ENCODE measurements around the gene SHISA6.

Gene SHISA6

DNA sequence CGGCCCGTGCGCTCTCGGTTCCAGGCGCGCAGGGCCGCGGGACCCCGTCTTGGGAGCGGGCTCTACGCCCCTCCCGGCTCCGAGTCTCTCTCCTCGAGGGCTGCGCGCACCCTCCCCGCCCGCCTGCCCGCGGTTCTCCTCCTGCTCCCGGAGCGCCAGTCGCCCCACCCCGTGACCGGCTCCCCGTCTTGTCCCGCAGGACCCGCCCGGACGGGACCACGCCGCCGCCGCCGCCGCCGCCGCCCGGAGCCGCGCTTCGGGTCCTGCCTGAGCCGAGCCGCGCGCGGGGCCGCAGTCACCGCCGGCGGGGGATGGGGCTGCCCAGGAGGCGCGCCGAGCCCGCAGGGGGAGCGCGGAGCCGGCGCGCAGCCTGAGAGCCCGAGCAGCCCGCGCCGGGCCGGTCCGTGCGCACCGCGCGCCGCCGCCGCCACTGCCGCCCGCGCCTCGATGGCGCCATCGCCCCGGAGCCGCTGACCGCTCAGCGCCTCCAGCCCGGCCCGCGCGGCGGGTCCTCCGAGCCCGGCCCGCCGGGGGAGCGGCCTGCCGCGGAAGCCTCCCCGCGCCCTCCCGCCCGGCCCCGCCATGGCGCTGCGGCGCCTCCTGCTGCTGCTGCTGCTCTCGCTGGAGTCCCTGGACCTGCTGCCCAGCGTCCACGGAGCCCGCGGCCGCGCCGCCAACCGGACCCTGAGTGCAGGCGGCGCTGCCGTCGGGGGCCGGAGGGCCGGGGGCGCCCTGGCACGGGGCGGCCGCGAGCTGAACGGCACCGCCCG lies at the start of gene SHISA6:
TSS of gene SHISA6 (plus strand) at position 373 of the 770 bp plus-strand sequence.
- TF ChIP-seq EP300 (IDR thresholded peaks at IDR 0.05; ENCODE audit: borderline replicate concordance) (no peak), ZBTB7A (IDR thresholded peaks at IDR 0.05; ENCODE audit: low read depth) (no peak), RAD21 (IDR thresholded peaks at IDR 0.05; ENCODE audit: low read depth) (no peak), FOXM1 (IDR thresholded peaks at IDR 0.05; ENCODE audit: borderline replicate concordance, low read depth) (no peak), TCF12 (IDR thresholded peaks at IDR 0.05; ENCODE audit: low read depth) (no peak), TEAD4 (IDR thresholded peaks at IDR 0.05) (no peak), YY1 (IDR thresholded peaks at IDR 0.05; ENCODE audit: low read depth) (no peak), TAF1 (IDR thresholded peaks at IDR 0.05; ENCODE audit: low read depth) (no peak), REST (IDR thresholded peaks at IDR 0.05; ENCODE audit: low read depth) (no peak), CEBPB (IDR thresholded peaks at IDR 0.05) (no peak), NFIC (IDR thresholded peaks at IDR 0.05) (no peak), EGR1 (IDR thresholded peaks at IDR 0.05) (no peak), CREB1 (IDR thresholded peaks at IDR 0.05; ENCODE audit: low read depth) (no peak)
- TF ChIP-seq, protein P1, sequence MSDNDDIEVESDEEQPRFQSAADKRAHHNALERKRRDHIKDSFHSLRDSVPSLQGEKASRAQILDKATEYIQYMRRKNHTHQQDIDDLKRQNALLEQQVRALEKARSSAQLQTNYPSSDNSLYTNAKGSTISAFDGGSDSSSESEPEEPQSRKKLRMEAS (IDR thresholded peaks at IDR 0.05), result no peak
- TF ChIP-seq, protein P2, sequence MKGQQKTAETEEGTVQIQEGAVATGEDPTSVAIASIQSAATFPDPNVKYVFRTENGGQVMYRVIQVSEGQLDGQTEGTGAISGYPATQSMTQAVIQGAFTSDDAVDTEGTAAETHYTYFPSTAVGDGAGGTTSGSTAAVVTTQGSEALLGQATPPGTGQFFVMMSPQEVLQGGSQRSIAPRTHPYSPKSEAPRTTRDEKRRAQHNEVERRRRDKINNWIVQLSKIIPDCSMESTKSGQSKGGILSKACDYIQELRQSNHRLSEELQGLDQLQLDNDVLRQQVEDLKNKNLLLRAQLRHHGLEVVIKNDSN (IDR thresholded peaks at IDR 0.05), result no peak

DNA sequence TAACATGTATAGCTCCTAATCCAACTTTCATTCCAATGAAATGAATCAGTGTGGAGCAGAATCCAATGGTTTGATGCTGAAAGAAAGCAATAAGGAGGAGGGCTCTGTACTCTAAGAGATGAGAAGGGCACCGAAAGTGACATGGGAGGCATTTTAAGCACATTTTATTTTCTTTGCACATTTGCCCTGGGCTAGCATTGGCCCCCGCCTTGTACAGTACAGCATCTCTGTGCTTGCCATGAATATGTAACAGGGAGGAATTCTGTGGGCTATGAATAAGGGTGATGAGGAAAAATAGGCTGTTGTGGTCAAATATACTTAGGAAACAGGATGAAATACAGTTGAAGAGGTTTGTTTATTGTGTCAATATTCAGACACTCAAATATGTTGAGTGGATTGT lies 45.2 kb upstream of the SHISA6 start:
- no peak for TF ChIP-seq TEAD4 (IDR thresholded peaks at IDR 0.05)
- no peak for TF ChIP-seq EGR1 (IDR thresholded peaks at IDR 0.05)
- TF ChIP-seq TCF12 (IDR thresholded peaks at IDR 0.05; ENCODE audit: low read depth), result no peak
- no peak for TF ChIP-seq EP300 (IDR thresholded peaks at IDR 0.05; ENCODE audit: borderline replicate concordance)
- TF ChIP-seq RAD21 (IDR thresholded peaks at IDR 0.05; ENCODE audit: low read depth), result no peak

- TF ChIP-seq REST (IDR thresholded peaks at IDR 0.05; ENCODE audit: low read depth), result no peak
- TF ChIP-seq CEBPB (IDR thresholded peaks at IDR 0.05), result no peak
- no peak for TF ChIP-seq NFIC (IDR thresholded peaks at IDR 0.05)
- no peak for TF ChIP-seq YY1 (IDR thresholded peaks at IDR 0.05; ENCODE audit: low read depth)
- TF ChIP-seq, protein P1 (IDR thresholded peaks at IDR 0.05), result no peak
- TF ChIP-seq EGR1 (IDR thresholded peaks at IDR 0.05), result no peak
- no peak for TF ChIP-seq TAF1 (IDR thresholded peaks at IDR 0.05; ENCODE audit: low read depth)
- TF ChIP-seq, protein P2 (IDR thresholded peaks at IDR 0.05), result no peak
- no peak for TF ChIP-seq EP300 (IDR thresholded peaks at IDR 0.05; ENCODE audit: borderline replicate concordance)
- no peak for TF ChIP-seq TCF12 (IDR thresholded peaks at IDR 0.05; ENCODE audit: low read depth)
- no peak for TF ChIP-seq CREB1 (IDR thresholded peaks at IDR 0.05; ENCODE audit: low read depth)
- no peak for TF ChIP-seq FOXM1 (IDR thresholded peaks at IDR 0.05; ENCODE audit: borderline replicate concordance, low read depth)
- no peak for TF ChIP-seq ZBTB7A (IDR thresholded peaks at IDR 0.05; ENCODE audit: low read depth)
- TF ChIP-seq RAD21 (IDR thresholded peaks at IDR 0.05; ENCODE audit: low read depth), result no peak
- no peak for TF ChIP-seq TEAD4 (IDR thresholded peaks at IDR 0.05)
Observed at GRCh38 chr17:11204991-11205390, 36.0 kb upstream of the SHISA6 start.

DNA sequence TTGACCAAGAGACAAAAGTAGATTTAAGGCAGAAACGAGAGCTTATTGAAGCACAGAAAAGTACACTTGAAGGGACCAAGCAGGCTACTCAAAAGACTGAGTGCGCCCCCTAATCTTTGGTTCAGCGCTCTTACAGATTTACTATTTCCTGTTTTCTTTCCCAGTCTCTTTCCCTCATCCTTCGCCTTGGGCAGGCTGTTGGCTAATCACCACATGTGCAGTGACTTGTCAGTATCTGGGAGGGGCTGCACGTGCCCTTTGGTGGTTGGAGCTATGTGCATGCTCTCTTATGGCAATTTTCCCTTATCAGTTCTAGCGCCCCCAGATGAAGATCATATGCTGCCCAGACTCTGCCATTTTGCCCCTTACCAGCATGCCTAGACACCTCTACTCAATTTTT lies 35.4 kb upstream of the SHISA6 start:
- TF ChIP-seq RAD21 (IDR thresholded peaks at IDR 0.05; ENCODE audit: low read depth), result no peak
- no peak for TF ChIP-seq REST (IDR thresholded peaks at IDR 0.05; ENCODE audit: low read depth)
- no peak for TF ChIP-seq EGR1 (IDR thresholded peaks at IDR 0.05)
- TF ChIP-seq ZBTB7A (IDR thresholded peaks at IDR 0.05; ENCODE audit: low read depth), result no peak

Data from Ishikawa (cell line).